Ascending aorta (tissue), 2 donors: ENCODE results near the gene ZNF511. TPM values are rescaled to one million over a fixed set of nuclear protein-coding genes. Genes with fewer than 3 reads are reported as not detected.
A peak's percentile ranks its signal among the peaks of the same experiment; 100 is the strongest.

Source experiments
- DNase-seq, 2 donors: peaks; one replicate each; pipeline ENCODE4 v3.0.0-alpha.2; 2019; ENCODE audit warnings: low spot score in 2 of 2
- H3K27ac ChIP-seq, 2 donors: fragments of 200-600 bp; sonication (generic); one replicate each; pipeline ENCODE4 v1.5.1; 2016 to 2017; ENCODE audit warnings: mild to moderate bottlenecking in 1 of 2
- H3K27me3 ChIP-seq: fragments of 200-600 bp; sonication (generic); one replicate; pipeline ENCODE4 v1.5.1; 2017
- H3K36me3 ChIP-seq, 2 donors: fragments of 200-600 bp; sonication (generic); one replicate each; pipeline ENCODE4 v1.5.1; 2016
- H3K4me1 ChIP-seq, 2 donors: fragments of 200-600 bp; sonication (generic); one replicate each; pipeline ENCODE4 v1.5.1; 2016 to 2017; ENCODE audit warnings: mild to moderate bottlenecking in 1 of 2
- H3K4me3 ChIP-seq, 2 donors: fragments of 200-600 bp; sonication (generic); one replicate each; pipeline ENCODE4 v1.5.1; 2016 to 2017; ENCODE audit warnings: mild to moderate bottlenecking in 1 of 2
- H3K9me3 ChIP-seq, 2 donors: fragments of 200-600 bp; sonication (generic); one replicate each; pipeline ENCODE4 v1.5.1; 2016
- CTCF ChIP-seq, 3 experiments: fragments of 200-600 bp in 2 of 3; fragments of 450-650 bp in 1 of 3; sonication (generic) in 2 of 3; IDR thresholded peaks; one replicate each; pipeline ENCODE4 v1.5.1; 2016 to 2019; ENCODE audit warnings: antibody characterized with exemption in 3 of 3, mild to moderate bottlenecking in 1 of 3, moderate library complexity in 1 of 3
- intact Hi-C: fragments of 100-400 bp; cut with DNase I; formaldehyde crosslinking; loops from one replicate; pipeline ENCODE4 v1.15.1; 2023
- total RNA-seq: library from RNA; depleted of rRNA; stranded (reverse); fragments of >200 nt; gene quantifications from one replicate; pipeline ENCODE4 v1.1.0, GENCODE V29; 2016

Gene ZNF511
- total RNA-seq, 1 donor from 2014 or later, result 51.8 TPM

GRCh38 chr10:133324198-133324792, 15.6 kb downstream of the ZNF511 start:
- peaks cover 8 to 11% of the 10 kb centered on the region in 2 donors for H3K4me1 ChIP-seq
- H3K27me3 ChIP-seq, result peaks cover 19% of the 10 kb centered on the region
- TF ChIP-seq CTCF (IDR thresholded peaks at IDR 0.05), result no peak
- H3K36me3 ChIP-seq, result no peaks in the 10 kb centered on the region
- H3K4me3 ChIP-seq, result no peak overlapping the region
- no peak for DNase-seq
- intact Hi-C loops, result loop anchor here (10.0 kb wide), 1 partner anchor 191 kb away; no protein-coding TSS in a partner anchor
- H3K27ac ChIP-seq, result no peak overlapping the region
- H3K9me3 ChIP-seq, result no peaks in the 10 kb centered on the region

GRCh38 chr10:133324857-133325260, 16.1 kb downstream of the ZNF511 start:
- Histone ChIP-seq H3K36me3 (no peaks in the 10 kb centered on the region), H3K9me3 (no peaks in the 10 kb centered on the region), H3K4me3 (peak overlapping the region; percentile 44 to 61), H3K27ac (no peak overlapping the region), H3K27me3 (peaks cover 19% of the 10 kb centered on the region), H3K4me1 (peaks cover 8 to 11% of the 10 kb centered on the region in 2 donors)
- intact Hi-C loops, result loop anchor here (10.0 kb wide), 1 partner anchor 190 kb away; no protein-coding TSS in a partner anchor
- no peak for DNase-seq
- no peak for TF ChIP-seq CTCF (IDR thresholded peaks at IDR 0.05)

DNA sequence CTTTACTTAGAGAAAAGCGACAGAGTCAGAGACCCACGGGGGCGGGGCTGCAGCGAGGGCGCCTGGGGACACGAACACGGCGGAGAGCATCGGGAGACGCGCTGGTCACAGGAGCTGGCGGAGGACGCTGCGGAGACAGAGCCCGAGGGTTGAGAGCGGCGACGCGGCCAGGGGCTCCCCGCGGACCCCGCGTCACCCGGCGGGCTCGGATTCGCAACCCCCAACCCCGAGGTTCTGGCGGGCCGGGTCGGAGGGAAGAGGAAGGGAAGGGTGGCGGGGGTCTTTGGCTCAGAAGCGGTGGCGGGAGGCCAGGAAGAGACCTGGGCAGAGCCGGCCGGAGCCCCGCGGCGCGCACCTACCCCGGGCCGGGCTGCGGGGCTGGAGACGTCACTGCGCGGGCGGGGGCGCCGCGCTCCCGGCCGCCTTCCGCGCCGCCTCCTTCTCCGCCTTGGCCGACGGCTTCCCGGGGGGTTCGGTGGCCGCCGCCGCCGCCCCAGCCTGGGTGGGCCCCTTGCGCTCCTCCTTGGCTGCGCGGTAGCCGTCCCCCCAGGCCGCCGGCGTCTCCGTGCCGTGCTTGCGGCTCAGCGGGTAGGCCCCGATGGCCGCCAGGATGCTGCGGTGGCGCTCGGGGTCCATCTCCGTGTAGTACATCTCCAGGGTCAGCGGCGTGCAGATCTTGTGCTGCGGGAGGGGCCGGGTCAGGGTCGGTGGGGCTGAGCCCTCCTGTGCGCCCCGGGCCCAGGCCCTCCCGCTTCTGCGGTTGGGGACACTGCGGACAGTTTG, 16.9 kb downstream of the ZNF511 start:
- H3K9me3 ChIP-seq, result no peaks in the 10 kb centered on the region
- intact Hi-C loops, result loop anchor here (10.0 kb wide), 1 partner anchor 189 kb away; no protein-coding TSS in a partner anchor
- no peak for TF ChIP-seq CTCF (IDR thresholded peaks at IDR 0.05)
- no peak for DNase-seq
- H3K4me3 ChIP-seq, result peak overlapping the region; percentile 44 to 61
- no peak overlapping the region for H3K27ac ChIP-seq
- H3K27me3 ChIP-seq, result peaks cover 19% of the 10 kb centered on the region
- H3K36me3 ChIP-seq, result no peaks in the 10 kb centered on the region
- H3K4me1 ChIP-seq, result peaks cover 8 to 11% of the 10 kb centered on the region in 2 donors

DNA sequence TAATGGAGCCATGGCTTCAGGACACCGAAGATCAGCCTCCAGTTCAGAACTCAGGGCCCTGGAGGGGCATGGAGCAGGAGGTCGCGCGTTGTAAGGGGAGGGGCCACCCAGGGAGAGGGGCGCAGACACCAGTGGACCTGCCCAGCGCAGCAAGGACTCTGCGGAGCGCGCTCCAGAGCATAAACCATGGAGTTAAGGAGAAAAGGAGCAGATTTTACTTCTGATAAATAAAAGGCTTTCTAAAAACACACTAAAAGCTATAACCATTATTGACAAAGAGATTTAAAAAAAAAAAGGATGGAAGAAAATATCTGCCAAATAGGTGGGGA, 17.5 kb downstream of the ZNF511 start:
- DNase-seq, result no peak
- intact Hi-C loops, result loop anchor here (10.0 kb wide), 1 partner anchor 189 kb away; no protein-coding TSS in a partner anchor
- peaks cover 19% of the 10 kb centered on the region for H3K27me3 ChIP-seq
- TF ChIP-seq CTCF (IDR thresholded peaks at IDR 0.05), result no peak
- no peaks in the 10 kb centered on the region for H3K36me3 ChIP-seq
- H3K4me3 ChIP-seq, result peak overlapping the region; percentile 44 to 61
- H3K9me3 ChIP-seq, result no peaks in the 10 kb centered on the region
- H3K4me1 ChIP-seq, result peaks cover 8 to 11% of the 10 kb centered on the region in 2 donors
- H3K27ac ChIP-seq, result no peak overlapping the region

- intact Hi-C loops, result loop anchor here (10.0 kb wide), 1 partner anchor 188 kb away; no protein-coding TSS in a partner anchor
- DNase-seq, result no peak
- Histone ChIP-seq H3K4me3 (no peak overlapping the region), H3K27ac (no peak overlapping the region), H3K27me3 (peaks cover 19% of the 10 kb centered on the region), H3K9me3 (no peaks in the 10 kb centered on the region), H3K4me1 (peaks cover 8 to 11% of the 10 kb centered on the region in 2 donors), H3K36me3 (no peaks in the 10 kb centered on the region)
- no peak for TF ChIP-seq CTCF (IDR thresholded peaks at IDR 0.05)
These were observed 18.3 kb downstream of the ZNF511 start for GRCh38 chr10:133326745-133327650.
